Left lung (tissue), 10 donors: ENCODE data around the gene PPP1R3E. TPM values are rescaled to one million over a fixed set of nuclear protein-coding genes. Genes with fewer than 3 reads are reported as not detected.
"Not testable (repeated sequence)": the region's sequence is repeated elsewhere in the genome, so short reads cannot be mapped to it uniquely, and the experiment has no call there.

Source experiments
- ATAC-seq: fragments of 200-7000 bp; cut with Tn5 transposase; one replicate; pipeline ENCODE4 v1.9.1; 2020; ENCODE audit warnings: moderate library complexity
- DNase-seq, 4 donors: peaks; one replicate each; pipeline ENCODE4 v3.0.0-alpha.2; 2013 to 2020
- H3K27ac ChIP-seq, 2 donors: fragments of 200-600 bp; sonication (generic) in 1 of 2; one replicate each; pipeline versions ENCODE4 v1.5.0 to v1.8.0; 2020 to 2021
- H3K27me3 ChIP-seq, 2 donors: fragments of 200-600 bp; sonication (generic) in 1 of 2; one replicate each; pipeline versions ENCODE4 v1.5.0 to v1.8.0; 2020 to 2021
- H3K36me3 ChIP-seq, 2 donors: fragments of 200-600 bp; sonication (generic) in 1 of 2; one replicate each; pipeline versions ENCODE4 v1.5.0 to v1.8.0; 2020 to 2021
- H3K4me1 ChIP-seq, 2 donors: fragments of 200-600 bp; one replicate each; pipeline ENCODE4 v1.8.0; 2021
- H3K4me3 ChIP-seq, 2 donors: fragments of 200-600 bp; sonication (generic) in 1 of 2; one replicate each; pipeline versions ENCODE4 v1.5.0 to v1.8.0; 2020 to 2021; ENCODE audit warnings: mild to moderate bottlenecking in 1 of 2
- H3K9me3 ChIP-seq, 2 donors: fragments of 200-600 bp; sonication (generic) in 1 of 2; one replicate each; pipeline versions ENCODE4 v1.5.0 to v1.8.0; 2020 to 2021
- CTCF ChIP-seq, 2 donors: fragments of 200-600 bp; sonication (generic) in 1 of 2; IDR thresholded peaks; one replicate each; pipeline versions ENCODE4 v1.5.0 to v1.8.0; 2021; ENCODE audit warnings: antibody characterized with exemption in 2 of 2
- intact Hi-C, 2 donors: fragments of 100-400 bp; cut with DNase I; formaldehyde crosslinking; loops; one replicate each; pipeline versions ENCODE4 v1.11.2 to v1.14.2; 2022
- polyA plus RNA-seq, 6 donors: library from polyadenylated mRNA; unstranded; fragments of 120-200 nt; gene quantifications; one replicate each; pipeline ENCODE4 v1.2.1, GENCODE V29; 2013; ENCODE audit not compliant: insufficient read length in 6 of 6
- total RNA-seq, 2 donors: library from RNA; stranded (reverse); fragmentation: NEBNext Ultra II Directional; extraction: Animal tissue kit (Norgen Biotek cat#: 25700); gene quantifications; one replicate each; pipeline ENCODE4 v1.2.1, GENCODE V29; 2021
- donor health status: DM: no; HTN: yes; CAD: no.
- donor health status: DM: no; HTN: no; CAD: no.

The PPP1R3E gene
- total and polyA plus RNA-seq, 8 donors, result 11.3 to 24.5 (median 19.7) TPM

DNA sequence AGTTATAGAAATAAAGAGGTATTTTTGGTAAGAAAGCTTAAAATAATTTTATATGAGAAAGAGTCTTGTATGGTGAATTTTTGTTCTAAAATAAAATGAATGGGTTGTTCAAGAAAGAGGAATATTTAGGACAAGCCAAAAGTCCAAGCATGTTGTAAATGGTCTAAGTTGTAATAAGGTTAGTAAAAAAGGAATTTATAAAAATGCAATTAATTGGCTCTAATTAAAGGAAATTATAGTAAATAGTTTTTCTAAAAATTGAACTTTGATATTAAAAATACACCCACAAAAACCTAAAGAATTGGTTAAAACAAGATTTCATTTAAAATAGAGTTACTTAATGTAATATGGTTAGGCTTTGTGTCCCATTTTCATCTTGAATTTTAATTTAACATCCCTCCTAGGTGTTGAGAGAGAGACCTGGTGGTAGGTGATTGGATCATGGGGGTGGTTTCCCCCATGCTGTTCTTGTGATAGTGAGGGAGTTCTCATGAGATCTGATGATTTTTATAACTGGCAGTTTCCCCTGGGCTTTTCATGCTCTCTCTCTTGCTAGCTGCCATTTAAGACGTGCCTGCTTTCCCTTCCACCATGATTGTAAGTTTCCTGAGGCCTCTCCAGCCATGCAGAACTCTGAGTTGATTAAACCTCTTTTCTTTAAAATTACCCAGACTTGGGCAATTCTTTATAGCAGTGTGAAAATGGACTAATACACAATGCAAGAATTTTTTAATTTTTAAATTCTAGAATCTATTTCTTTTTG, 37.0 kb upstream of the PPP1R3E start:
- TF ChIP-seq CTCF (IDR thresholded peaks at IDR 0.05), result no peak
- no peaks in the 10 kb centered on the region for H3K4me1 ChIP-seq
- no peak for DNase-seq
- no peak overlapping the region for H3K4me3 ChIP-seq
- no peaks in the 10 kb centered on the region for H3K36me3 ChIP-seq
- H3K27me3 ChIP-seq, result no peaks in the 10 kb centered on the region
- ATAC-seq, result no peak
- intact Hi-C loops, result loop anchor here in 1 of 2 donors (10.0 kb wide), 1 partner anchor 135 kb away; no protein-coding TSS in a partner anchor
- H3K9me3 ChIP-seq, result peaks cover 0 to 9% of the 10 kb centered on the region in 2 donors
- no peak overlapping the region for H3K27ac ChIP-seq

DNA sequence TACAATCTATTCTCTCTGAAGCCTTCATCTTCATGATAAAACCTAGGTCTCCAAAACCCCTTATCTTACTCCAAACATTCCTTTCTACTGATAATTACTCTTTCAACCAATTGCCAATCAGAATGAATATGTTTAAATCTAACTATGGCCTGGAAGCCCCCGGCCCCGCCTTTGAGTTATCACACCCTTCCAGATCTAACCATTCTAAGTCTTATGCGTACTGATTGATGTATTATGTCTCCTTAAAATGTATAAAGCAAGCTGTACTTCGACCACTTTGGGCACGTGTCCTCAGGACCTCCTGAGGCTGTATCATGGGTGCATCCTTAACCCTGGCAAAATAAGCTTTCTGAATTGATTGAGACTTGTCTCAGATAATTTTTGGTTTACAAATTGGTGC, 33.0 kb upstream of the PPP1R3E start:
- Histone ChIP-seq H3K4me3 (no peak overlapping the region), H3K4me1 (no peaks in the 10 kb centered on the region), H3K9me3 (peaks cover 0 to 9% of the 10 kb centered on the region in 2 donors), H3K36me3 (no peaks in the 10 kb centered on the region), H3K27me3 (no peaks in the 10 kb centered on the region), H3K27ac (no peak overlapping the region)
- no peak for ATAC-seq
- no peak for TF ChIP-seq CTCF (IDR thresholded peaks at IDR 0.05)
- DNase-seq, result no peak
- intact Hi-C loops, result no loop called here

- intact Hi-C loops, result loop anchor here in 1 of 2 donors (10.0 kb wide), 1 partner anchor 47 kb away; the partner anchor contains the start of genes CMTM5 and IL25
- TF ChIP-seq CTCF (IDR thresholded peaks at IDR 0.05), result peak; percentile 84 to 86
- Histone ChIP-seq H3K4me3 (no peak overlapping the region), H3K27ac (no peak overlapping the region), H3K36me3 (peaks cover 0 to 33% of the 10 kb centered on the region in 2 donors), H3K27me3 (no peaks in the 10 kb centered on the region), H3K9me3 (no peaks in the 10 kb centered on the region), H3K4me1 (peaks cover under 1 to 4% of the 10 kb centered on the region in 2 donors)
- ATAC-seq, result peak; percentile 94
- peak in 2 of 4 donors; percentile 64 to 84 for DNase-seq
Observed at GRCh38 chr14:23327947-23328744, 25.5 kb upstream of the PPP1R3E start.

DNA sequence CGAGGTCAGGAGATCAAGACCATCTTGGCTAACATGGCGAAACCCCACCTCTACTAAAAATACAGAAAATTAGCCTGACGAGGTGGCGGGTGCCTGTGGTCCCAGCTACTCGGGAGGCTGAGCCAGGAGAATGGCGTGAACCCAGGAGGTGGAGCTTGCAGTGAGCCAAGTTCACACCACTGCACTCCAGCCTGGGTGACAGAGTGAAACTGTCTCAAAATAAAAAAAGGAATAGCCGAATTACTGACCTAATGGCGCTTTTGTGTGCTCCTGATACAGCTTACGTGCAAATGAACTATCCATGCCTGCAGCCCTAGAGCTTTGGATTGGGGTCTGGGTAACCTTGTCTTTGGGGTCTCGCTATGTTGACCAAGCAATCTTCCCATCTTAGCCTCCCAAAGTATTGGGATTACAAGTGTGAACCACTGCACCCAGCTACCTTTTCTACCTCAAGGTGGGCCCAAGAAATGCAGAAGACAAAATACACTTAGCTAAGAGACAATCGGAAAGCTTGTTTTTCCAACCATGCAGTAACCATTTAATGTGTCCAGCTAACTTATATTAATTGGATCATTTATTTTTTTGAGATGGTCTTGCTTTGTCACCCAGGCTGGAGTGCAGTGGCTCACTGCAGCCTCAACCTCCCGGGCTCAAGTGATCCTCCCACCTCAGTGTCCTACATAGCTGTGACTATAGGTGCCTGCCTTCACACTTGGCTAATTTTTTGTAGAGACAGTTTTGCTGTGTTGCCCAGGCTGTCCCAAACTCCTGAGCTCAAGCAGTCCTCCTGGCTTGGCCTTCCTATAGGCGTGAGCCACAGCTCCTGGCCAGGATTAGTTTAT, 24.1 kb upstream of the PPP1R3E start:
- H3K27ac ChIP-seq, result no peak overlapping the region
- peaks cover 8 to 15% of the 10 kb centered on the region in 2 donors for H3K4me1 ChIP-seq
- ATAC-seq (no peak), DNase-seq (no peak)
- H3K36me3 ChIP-seq, result peaks cover 0 to 39% of the 10 kb centered on the region in 2 donors
- no peaks in the 10 kb centered on the region for H3K27me3 ChIP-seq
- no peaks in the 10 kb centered on the region for H3K9me3 ChIP-seq
- no peak for TF ChIP-seq CTCF (IDR thresholded peaks at IDR 0.05)
- intact Hi-C loops, result loop anchor here in 1 of 2 donors (10.0 kb wide), 1 partner anchor 48 kb away; the partner anchor contains the start of genes CMTM5 and IL25
- no peak overlapping the region for H3K4me3 ChIP-seq

DNA sequence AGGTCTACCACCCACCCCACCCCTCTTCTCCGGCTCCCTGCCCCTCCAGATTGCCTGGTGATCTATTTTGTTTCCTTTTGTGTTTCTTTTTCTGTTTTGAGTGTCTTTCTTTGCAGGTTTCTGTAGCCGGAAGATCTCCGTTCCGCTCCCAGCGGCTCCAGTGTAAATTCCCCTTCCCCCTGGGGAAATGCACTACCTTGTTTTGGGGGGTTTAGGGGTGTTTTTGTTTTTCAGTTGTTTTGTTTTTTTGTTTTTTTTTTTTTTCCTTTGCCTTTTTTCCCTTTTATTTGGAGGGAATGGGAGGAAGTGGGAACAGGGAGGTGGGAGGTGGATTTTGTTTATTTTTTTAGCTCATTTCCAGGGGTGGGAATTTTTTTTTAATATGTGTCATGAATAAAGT, 23.1 kb upstream of the PPP1R3E start:
- H3K9me3 ChIP-seq, H3K27ac ChIP-seq, H3K27me3 ChIP-seq, ATAC-seq, DNase-seq, H3K4me3 ChIP-seq: not testable (repeated sequence)
- Histone ChIP-seq H3K36me3 (peaks cover 0 to 39% of the 10 kb centered on the region in 2 donors), H3K4me1 (peaks cover 8 to 15% of the 10 kb centered on the region in 2 donors)
- intact Hi-C loops, result loop anchor here in 1 of 2 donors (10.0 kb wide), 1 partner anchor 49 kb away; the partner anchor contains the start of genes CMTM5 and IL25
